PC-3 (cell line): ENCODE measurements around the gene CACNA1C. TPM values are rescaled to one million over a fixed set of nuclear protein-coding genes. Genes with fewer than 3 reads are reported as not detected.

Experiments used
- ATAC-seq: fragments of 200-7000 bp; cut with Tn5 transposase; 2 replicates; pipeline ENCODE4 v1.9.1; 2020; ENCODE audit warnings: mild to moderate bottlenecking, moderate library complexity
- BruUV-seq: library from RNA; stranded (reverse); fragments of 400-500 nt; replicated peaks from 2 replicates; lab custom pipeline; 2021; lab: Mats Ljungman, UMichigan
- CTCF ChIA-PET: fragments of 300-600 bp; sonication (Branson Sonifier 250); formaldehyde crosslinking; loops from one replicate; lab custom pipeline; 2022; ENCODE audit warnings: antibody characterized with exemption; lab: Charles Lee
- POLR2A ChIA-PET: fragments of 300-600 bp; sonication (Branson Sonifier 250); formaldehyde crosslinking; loops from one replicate; lab custom pipeline; 2022; ENCODE audit warnings: antibody characterized with exemption; ENCODE audit not compliant: unreplicated experiment; lab: Charles Lee
- DNase-seq: peaks from one replicate; pipeline ENCODE4 v3.0.0-alpha.2; 2015
- H2AFZ ChIP-seq: fragments of 300-600 bp; sonication (generic); 2 replicates; pipeline ENCODE4 v1.6.0; 2016; ENCODE audit warnings: antibody characterized with exemption, low read length
- H3F3A ChIP-seq: fragments of 300-600 bp; sonication (generic); one replicate; pipeline ENCODE4 v1.6.0; 2017; ENCODE audit warnings: antibody characterized with exemption, low read length, control low read depth, mild to moderate bottlenecking; ENCODE audit not compliant: unreplicated experiment
- H3K27ac ChIP-seq: fragments of 300-600 bp; sonication (generic); 2 replicates; pipeline ENCODE4 v1.5.1; 2016; ENCODE audit warnings: mild to moderate bottlenecking, low read length
- H3K27me3 ChIP-seq: fragments of 300-600 bp; sonication (generic); 2 replicates; pipeline ENCODE4 v1.6.1; 2016; ENCODE audit warnings: low read length, mixed read lengths
- H3K36me3 ChIP-seq: fragments of 300-600 bp; sonication (generic); 2 replicates; pipeline ENCODE4 v1.6.1; 2016; ENCODE audit warnings: low read depth, mixed run types, low read length, mixed read lengths
- H3K4me1 ChIP-seq: fragments of 300-600 bp; sonication (generic); 2 replicates; pipeline ENCODE4 v1.5.1; 2016; ENCODE audit warnings: low read length; ENCODE audit not compliant: insufficient read depth
- H3K4me2 ChIP-seq: fragments of 300-600 bp; sonication (generic); 2 replicates; pipeline ENCODE4 v1.6.0; 2016; ENCODE audit warnings: low read length
- H3K4me3 ChIP-seq: fragments of 300-600 bp; sonication (generic); 2 replicates; pipeline ENCODE4 v1.5.1; 2016; ENCODE audit warnings: mild to moderate bottlenecking, low read length, mixed read lengths
- H3K79me2 ChIP-seq: fragments of 300-600 bp; sonication (generic); 2 replicates; pipeline ENCODE4 v1.6.1; 2017; ENCODE audit warnings: low read length, mixed read lengths
- H3K9ac ChIP-seq: fragments of 300-600 bp; sonication (generic); 2 replicates; pipeline ENCODE4 v1.6.0; 2016; ENCODE audit warnings: mild to moderate bottlenecking, low read length
- H3K9me2 ChIP-seq: fragments of 300-600 bp; sonication (generic); replicated peaks from 2 replicates; pipeline ENCODE4 v1.6.1; 2016; ENCODE audit warnings: mixed run types, low read length, mixed read lengths
- H3K9me3 ChIP-seq: fragments of 300-600 bp; sonication (generic); 2 replicates; pipeline ENCODE4 v1.6.1; 2016; ENCODE audit warnings: low read length, mixed read lengths
- H4K20me1 ChIP-seq: fragments of 300-600 bp; sonication (generic); 2 replicates; pipeline ENCODE4 v1.6.1; 2016; ENCODE audit warnings: low read length, mixed read lengths
- CTCF ChIP-seq: fragments of 300-600 bp; sonication (generic); conservative IDR thresholded peaks from 2 replicates; pipeline ENCODE4 v1.5.1; 2017; ENCODE audit warnings: antibody characterized with exemption, low read depth, mild to moderate bottlenecking, low read length
- EZH2 ChIP-seq: fragments of 300-600 bp; sonication (generic); IDR thresholded peaks from one replicate; pipeline ENCODE4 v1.6.1; 2017; ENCODE audit warnings: antibody characterized with exemption, mild to moderate bottlenecking, low read length; ENCODE audit not compliant: unreplicated experiment
- EZH2phosphoT487 ChIP-seq: fragments of 300-600 bp; sonication (generic); IDR thresholded peaks from 2 replicates; pipeline ENCODE4 v1.6.1; 2018; ENCODE audit warnings: mild to moderate bottlenecking, antibody characterized with exemption, low read length, borderline replicate concordance
- intact Hi-C: fragments of 100-400 bp; cut with micrococcal nuclease; formaldehyde crosslinking; loops from 2 replicates; pipeline ENCODE4 v1.9.0; 2023
- total RNA-seq: library from RNA; depleted of rRNA; stranded (reverse); fragments of >200 nt; gene quantifications from 2 replicates; pipeline ENCODE4 v1.2.3, GENCODE V29; 2014

CACNA1C gene
- total RNA-seq, 1 experiment from 2014 or later: not detected

DNA sequence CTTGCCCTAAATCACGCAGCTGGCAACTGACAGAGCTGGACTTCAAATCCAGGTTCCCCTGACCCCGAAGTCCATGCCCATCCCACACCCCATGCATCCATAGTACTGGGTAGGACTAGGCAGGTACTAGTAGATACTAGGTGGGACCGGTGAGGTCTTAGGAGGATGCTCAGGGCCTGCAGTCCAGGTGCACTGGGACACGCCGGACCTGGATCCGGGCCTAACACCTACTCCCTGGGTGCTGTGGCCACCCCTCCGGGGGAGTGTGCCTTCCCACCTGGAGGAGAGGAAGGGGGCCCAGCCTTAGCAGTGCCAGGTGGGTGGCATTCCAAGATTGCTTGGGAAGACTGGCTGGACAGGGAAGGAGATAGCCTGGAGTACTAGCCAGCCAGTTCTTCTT lies 64.8 kb downstream of the CACNA1C start:
- H3K4me3 ChIP-seq: no peak overlapping the region
- no peaks in the 10 kb centered on the region for H3K4me1 ChIP-seq
- no peaks in the 10 kb centered on the region for H3K79me2 ChIP-seq
- ChIA-PET POLR2A (no interaction called here), CTCF (no interaction called here)
- H3K9ac ChIP-seq: no peak overlapping the region
- H3K9me3 ChIP-seq: no peaks in the 10 kb centered on the region
- no TSS peak for BruUV-seq
- TF ChIP-seq CTCF (no peak), EZH2 (no peak), EZH2phosphoT487 (no peak)
- H3K4me2 ChIP-seq: no peak overlapping the region
- intact Hi-C loops: no loop called here
- no peak for DNase-seq
- no peak overlapping the region for H3K27ac ChIP-seq
- no peaks in the 10 kb centered on the region for H3K9me2 ChIP-seq
- peaks cover 57% of the 10 kb centered on the region for H3K27me3 ChIP-seq
- H3F3A ChIP-seq: no peaks in the 10 kb centered on the region
- ATAC-seq: no peak
- no peak overlapping the region for H2AFZ ChIP-seq
- no peaks in the 10 kb centered on the region for H4K20me1 ChIP-seq
- no peaks in the 10 kb centered on the region for H3K36me3 ChIP-seq

DNA sequence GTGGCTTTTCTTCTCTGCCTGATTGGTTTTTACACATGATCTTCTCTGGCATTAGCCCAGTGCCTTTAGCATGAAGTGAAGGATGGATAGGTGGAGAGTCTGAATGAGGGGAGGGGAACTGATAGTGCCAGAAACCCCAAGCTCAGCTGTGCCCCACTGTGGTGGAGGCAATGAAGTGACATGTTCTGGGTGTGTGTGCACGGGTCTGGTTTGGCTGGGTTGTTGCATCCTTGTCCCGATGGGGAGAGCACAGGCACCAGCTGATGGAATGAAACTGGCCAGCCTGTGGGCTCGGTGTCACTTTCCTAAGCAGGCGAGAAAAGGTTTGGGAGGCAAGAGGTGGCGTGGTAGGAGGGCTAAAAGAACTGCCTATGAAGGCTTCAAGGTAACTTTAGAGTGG lies 65.3 kb downstream of the CACNA1C start:
- H3K4me1 ChIP-seq: no peaks in the 10 kb centered on the region
- no peaks in the 10 kb centered on the region for H3K9me2 ChIP-seq
- no peaks in the 10 kb centered on the region for H3F3A ChIP-seq
- peaks cover 61% of the 10 kb centered on the region for H3K27me3 ChIP-seq
- H3K27ac ChIP-seq: no peak overlapping the region
- ChIA-PET CTCF (no interaction called here), POLR2A (no interaction called here)
- H3K79me2 ChIP-seq: no peaks in the 10 kb centered on the region
- no peak for TF ChIP-seq CTCF
- TF ChIP-seq EZH2: no peak
- TF ChIP-seq EZH2phosphoT487: no peak
- no peak overlapping the region for H3K4me2 ChIP-seq
- H3K36me3 ChIP-seq: no peaks in the 10 kb centered on the region
- no TSS peak for BruUV-seq
- H3K9ac ChIP-seq: no peak overlapping the region
- no peaks in the 10 kb centered on the region for H4K20me1 ChIP-seq
- H3K9me3 ChIP-seq: no peaks in the 10 kb centered on the region
- intact Hi-C loops: no loop called here
- no peak overlapping the region for H3K4me3 ChIP-seq
- H2AFZ ChIP-seq: no peak overlapping the region
- DNase-seq: no peak
- ATAC-seq: no peak

DNA sequence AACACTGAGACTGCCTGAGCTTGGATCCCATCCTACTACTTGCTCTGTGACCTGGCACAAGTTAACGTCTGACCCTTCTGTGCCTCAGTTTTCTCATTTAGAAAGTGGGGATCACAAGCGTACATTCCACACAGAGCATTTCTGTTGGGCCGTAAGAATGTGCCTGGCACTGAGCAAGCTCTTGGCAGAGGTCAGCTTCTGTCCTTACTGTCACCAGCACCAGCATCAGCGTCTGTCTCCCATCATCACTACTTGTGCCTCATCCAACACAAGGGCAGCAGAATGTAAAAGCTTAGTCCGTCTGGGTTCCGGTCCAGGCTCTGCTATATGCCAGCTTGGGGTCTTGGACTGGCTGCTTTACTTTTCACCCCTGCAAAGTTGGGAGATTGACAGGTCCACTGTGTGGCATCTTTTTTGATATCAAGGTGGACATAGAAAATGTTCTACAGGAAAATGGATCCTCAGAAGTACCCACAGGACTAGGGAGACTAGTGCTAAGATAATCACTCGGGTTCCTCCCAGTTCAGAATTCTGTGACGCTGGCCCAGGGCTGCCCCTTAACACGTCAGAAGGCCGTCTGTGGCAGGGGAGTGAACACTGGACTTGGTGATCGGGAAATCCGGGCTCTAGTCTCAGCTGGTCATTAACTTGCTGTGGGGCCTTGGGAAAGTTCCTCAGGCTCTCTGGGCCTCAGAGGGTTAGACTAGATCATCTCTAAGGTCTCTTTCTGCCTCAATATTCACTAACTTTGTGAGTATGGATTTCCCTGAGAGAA lies 65.9 kb downstream of the CACNA1C start:
- no peak overlapping the region for H3K4me3 ChIP-seq
- no peaks in the 10 kb centered on the region for H3K9me2 ChIP-seq
- no peak overlapping the region for H3K27ac ChIP-seq
- ATAC-seq (no peak), DNase-seq (no peak)
- H4K20me1 ChIP-seq: no peaks in the 10 kb centered on the region
- H3K9ac ChIP-seq: no peak overlapping the region
- no peaks in the 10 kb centered on the region for H3F3A ChIP-seq
- H3K4me2 ChIP-seq: no peak overlapping the region
- TF ChIP-seq CTCF (no peak), EZH2phosphoT487 (no peak), EZH2 (no peak)
- H2AFZ ChIP-seq: no peak overlapping the region
- H3K4me1 ChIP-seq: no peaks in the 10 kb centered on the region
- peaks cover 66% of the 10 kb centered on the region for H3K27me3 ChIP-seq
- no TSS peak for BruUV-seq
- no peaks in the 10 kb centered on the region for H3K36me3 ChIP-seq
- no peaks in the 10 kb centered on the region for H3K79me2 ChIP-seq
- ChIA-PET CTCF (no interaction called here), POLR2A (no interaction called here)
- H3K9me3 ChIP-seq: no peaks in the 10 kb centered on the region
- intact Hi-C loops: no loop called here
